Naive thymus-derived CD4-positive, alpha-beta T cell (primary cell): ENCODE data around the gene NPLOC4. TPM values are rescaled to one million over a fixed set of nuclear protein-coding genes. Genes with fewer than 3 reads are reported as not detected.

ENCODE experiments used
- ATAC-seq: fragments of 150-1000 bp; cut with Tn5 transposase; 2 replicates; pipeline ENCODE4 v1.10.0; 2021; ENCODE audit warnings: mild to moderate bottlenecking, moderate library complexity
- CTCF ChIA-PET: fragments of 350-600 bp; sonication (Branson Sonifier 250); formaldehyde crosslinking; loops from one replicate; lab custom pipeline; 2021; ENCODE audit warnings: antibody characterized with exemption; lab: Charles Lee
- POLR2A ChIA-PET: fragments of 350-600 bp; sonication (Branson Sonifier 250); formaldehyde crosslinking; loops from one replicate; lab custom pipeline; 2021; ENCODE audit warnings: antibody characterized with exemption, inconsistent platforms; lab: Charles Lee
- DNase-seq, 9 donors: peaks; one replicate each; pipeline versions ENCODE4 v3.0.0 to v3.0.0-alpha.2; 2020 to 2022; ENCODE audit warnings: mixed read lengths in 1 of 9
- H3K27ac ChIP-seq: one replicate; pipeline ENCODE4 v1.7.0; 2013; ENCODE audit warnings: mild to moderate bottlenecking, low read depth, low read length, moderate library complexity
- H3K27me3 ChIP-seq, 2 donors: one replicate each; pipeline ENCODE4 v1.7.0; 2013; ENCODE audit warnings: low read length in 2 of 2, mild to moderate bottlenecking in 2 of 2, moderate library complexity in 2 of 2; ENCODE audit not compliant: control insufficient read depth in 2 of 2, insufficient read depth in 2 of 2
- H3K36me3 ChIP-seq, 3 experiments: 1 replicate in 2 of 3; 2 replicates in 1 of 3; pipeline ENCODE4 v1.7.0; 2013; ENCODE audit warnings: low read length in 3 of 3, mild to moderate bottlenecking in 3 of 3, moderate library complexity in 1 of 3; ENCODE audit not compliant: insufficient read depth in 3 of 3, control insufficient read depth in 2 of 3
- H3K4me1 ChIP-seq, 2 donors: one replicate each; pipeline ENCODE4 v1.7.0; 2013; ENCODE audit warnings: low read length in 2 of 2, mild to moderate bottlenecking in 2 of 2, moderate library complexity in 1 of 2; ENCODE audit not compliant: control insufficient read depth in 2 of 2, insufficient read depth in 2 of 2
- H3K4me3 ChIP-seq: 2 replicates; pipeline ENCODE4 v1.7.0; 2013; ENCODE audit warnings: mild to moderate bottlenecking, low read length
- H3K9me3 ChIP-seq, 3 experiments: 1 replicate in 2 of 3; 2 replicates in 1 of 3; pipeline ENCODE4 v1.7.0; 2013; ENCODE audit warnings: low read length in 3 of 3; ENCODE audit not compliant: control insufficient read depth in 2 of 3
- H3K27ac Mint-ChIP-seq, 9 donors: one replicate each; pipeline ENCODE4 v1.8.0; 2020 to 2022; ENCODE audit warnings: mixed read lengths in 9 of 9, mild to moderate bottlenecking in 8 of 9, moderate library complexity in 5 of 9, inconsistent platforms in 2 of 9
- H3K27me3 Mint-ChIP-seq, 5 donors: one replicate each; pipeline ENCODE4 v1.8.0; 2021 to 2022; ENCODE audit warnings: mixed read lengths in 5 of 5, mild to moderate bottlenecking in 1 of 5
- H3K36me3 Mint-ChIP-seq, 5 donors: one replicate each; pipeline ENCODE4 v1.8.0; 2020 to 2022; ENCODE audit warnings: mixed read lengths in 5 of 5, mild to moderate bottlenecking in 3 of 5, inconsistent platforms in 1 of 5
- H3K4me1 Mint-ChIP-seq, 7 donors: one replicate each; pipeline ENCODE4 v1.8.0; 2020 to 2022; ENCODE audit warnings: mixed read lengths in 7 of 7, mild to moderate bottlenecking in 3 of 7, inconsistent platforms in 1 of 7
- H3K4me3 Mint-ChIP-seq, 10 donors: one replicate each; pipeline ENCODE4 v1.8.0; 2020 to 2022; ENCODE audit warnings: mild to moderate bottlenecking in 10 of 10, mixed read lengths in 10 of 10, moderate library complexity in 6 of 10, inconsistent platforms in 2 of 10
- H3K9me3 Mint-ChIP-seq, 11 donors: one replicate each; pipeline ENCODE4 v1.8.0; 2020 to 2022; ENCODE audit warnings: mixed read lengths in 11 of 11, mild to moderate bottlenecking in 4 of 11, inconsistent platforms in 1 of 11, moderate library complexity in 1 of 11
- intact Hi-C, 2 donors: fragments of 100-400 bp; cut with micrococcal nuclease; formaldehyde crosslinking; loops; one replicate each; pipeline ENCODE4 v1.15.1; 2023
- polyA plus RNA-seq, 2 donors: library from polyadenylated mRNA; unstranded; fragments of 300-500 nt; fragmentation: Illumina TruSeq; gene quantifications; one replicate each; pipeline ENCODE4 v1.2.3, GENCODE V29; 2021
- total RNA-seq, 6 experiments: library from RNA in 5 of 6; stranded (reverse) in 5 of 6; gene quantifications; 1 replicate in 5 of 6; 2 replicates in 1 of 6; pipeline ENCODE4 v1.2.3 and lab custom pipeline; 2021 to 2026

The NPLOC4 gene
- total and polyA plus RNA-seq, 7 experiments from 2014 or later, result 47.8 to 125 (median 84.2) TPM

GRCh38 chr17:81660441-81660840, 23.5 kb upstream of the NPLOC4 start:
- no peaks in the 10 kb centered on the region for H3K9me3 Mint-ChIP-seq
- intact Hi-C loops, result no loop called here
- H3K27me3 Mint-ChIP-seq, result no peaks in the 10 kb centered on the region
- Histone ChIP-seq H3K27ac (no peak overlapping the region), H3K4me1 (peaks cover 22 to 28% of the 10 kb centered on the region in 2 donors), H3K9me3 (no peaks in the 10 kb centered on the region), H3K36me3 (peaks cover 0 to 6% (median 3%) of the 10 kb centered on the region in 3 experiments), H3K27me3 (no peaks in the 10 kb centered on the region), H3K4me3 (no peak overlapping the region)
- CTCF ChIA-PET, result no interaction called here
- peaks cover 0 to 2% (median 0%) of the 10 kb centered on the region in 5 donors for H3K36me3 Mint-ChIP-seq
- POLR2A ChIA-PET, result interaction anchor here (1.0 to 1.2 kb wide), 2 partner anchors 29 to 175 kb away, joined by 3 to 5 read pairs; no protein-coding TSS in a partner anchor
- H3K4me1 Mint-ChIP-seq, result peaks cover 0 to 43% (median 27%) of the 10 kb centered on the region in 7 donors
- H3K27ac Mint-ChIP-seq, result peak overlapping the region in 2 of 9 donors; percentile 28 to 84
- H3K4me3 Mint-ChIP-seq, result no peak overlapping the region
- ATAC-seq (no peak), DNase-seq (no peak)

- CTCF ChIA-PET, result no interaction called here
- no peak for ATAC-seq
- no peaks in the 10 kb centered on the region for H3K9me3 Mint-ChIP-seq
Observed at GRCh38 chr17:81659038-81659437, 22.1 kb upstream of the NPLOC4 start.

GRCh38 chr17:81656835-81657234, 19.9 kb upstream of the NPLOC4 start:
- Mint-ChIP-seq H3K27me3 (peaks cover 0 to 5% (median 2%) of the 10 kb centered on the region in 5 donors), H3K36me3 (peaks cover 0 to 4% (median 0%) of the 10 kb centered on the region in 5 donors), H3K4me3 (peak overlapping the region in 1 of 10 donors; percentile 41), H3K9me3 (no peaks in the 10 kb centered on the region), H3K27ac (peak overlapping the region in 2 of 9 donors; percentile 14 to 57), H3K4me1 (peaks cover 5 to 37% (median 23%) of the 10 kb centered on the region in 7 donors)
- H3K4me1 ChIP-seq, result peaks cover under 1 to 5% of the 10 kb centered on the region in 2 donors
- intact Hi-C loops, result no loop called here
- ChIA-PET POLR2A (interaction anchor here (0.7 to 1.1 kb wide), 4 partner anchors 9 to 274 kb away, joined by 3 to 4 read pairs (median 3); partner anchors contain the start of genes ARL16 and HGS), CTCF (no interaction called here)
- H3K27me3 ChIP-seq, result peaks cover 0 to 4% of the 10 kb centered on the region in 2 donors
- DNase-seq (no peak), ATAC-seq (no peak)
- no peak overlapping the region for H3K27ac ChIP-seq
- no peak overlapping the region for H3K4me3 ChIP-seq
- H3K9me3 ChIP-seq, result no peaks in the 10 kb centered on the region
- H3K36me3 ChIP-seq, result no peaks in the 10 kb centered on the region

More at GRCh38 chr17:81659038-81659437, 22.1 kb upstream of the NPLOC4 start:
- Histone ChIP-seq H3K9me3 (no peaks in the 10 kb centered on the region), H3K4me1 (peaks cover 15 to 19% of the 10 kb centered on the region in 2 donors), H3K27ac (no peak overlapping the region), H3K4me3 (no peak overlapping the region), H3K36me3 (no peaks in the 10 kb centered on the region), H3K27me3 (no peaks in the 10 kb centered on the region)
- POLR2A ChIA-PET, result no interaction called here
- H3K27me3 Mint-ChIP-seq, result no peaks in the 10 kb centered on the region
- H3K27ac Mint-ChIP-seq, result no peak overlapping the region
- H3K4me1 Mint-ChIP-seq, result peaks cover 1 to 35% (median 23%) of the 10 kb centered on the region in 7 donors
- intact Hi-C loops, result no loop called here
- no peak for DNase-seq
- H3K36me3 Mint-ChIP-seq, result peaks cover 0 to 2% (median 0%) of the 10 kb centered on the region in 5 donors
- H3K4me3 Mint-ChIP-seq, result no peak overlapping the region

- DNase-seq, result no peak
- peaks cover 0 to 8% (median 5%) of the 10 kb centered on the region in 5 donors for H3K27me3 Mint-ChIP-seq
- peak within 1 kb of the TSS in 2 of 9 donors; percentile 14 to 57 for H3K27ac Mint-ChIP-seq
- ChIA-PET CTCF (no interaction called here), POLR2A (interaction anchor here (0.7 to 1.1 kb wide), 3 partner anchors 27 to 274 kb away, joined by 3 to 4 read pairs (median 3); partner anchors contain the start of genes ARL16 and HGS)
- Histone ChIP-seq H3K4me3 (no peak within 1 kb of the TSS), H3K27ac (no peak within 1 kb of the TSS), H3K4me1 (peaks cover 0 to 5% of the 10 kb centered on the region in 2 donors), H3K27me3 (peaks cover 0 to 4% of the 10 kb centered on the region in 2 donors), H3K36me3 (no peaks in the 10 kb centered on the region), H3K9me3 (no peaks in the 10 kb centered on the region)
- H3K9me3 Mint-ChIP-seq, result no peaks in the 10 kb centered on the region
- H3K36me3 Mint-ChIP-seq, result peaks cover 0 to 6% (median 0%) of the 10 kb centered on the region in 5 donors
- no peak for ATAC-seq
- peak within 1 kb of the TSS in 1 of 10 donors; percentile 41 for H3K4me3 Mint-ChIP-seq
- H3K4me1 Mint-ChIP-seq, result peaks cover 8 to 37% (median 25%) of the 10 kb centered on the region in 7 donors
- intact Hi-C loops, result no loop called here
Observed at GRCh38 chr17:81656118-81656743, 19.3 kb upstream of the NPLOC4 start, which contains the start of gene PDE6G. Gene PDE6G (minus strand): TSS chr17:81656542. CDS start chr17:81653305, 3,237 bp downstream.

GRCh38 chr17:81655378-81656117, 18.6 kb upstream of the NPLOC4 start:
- H3K4me3 ChIP-seq, result no peak overlapping the region
- ChIA-PET POLR2A (interaction anchor here (1.1 kb wide), 1 partner anchor 28 kb away, joined by 3 read pairs; the partner anchor contains the start of genes ARL16 and HGS), CTCF (no interaction called here)
- no peak overlapping the region for H3K27ac Mint-ChIP-seq
- H3K4me1 ChIP-seq, result peaks cover 0 to 5% of the 10 kb centered on the region in 2 donors
- H3K9me3 Mint-ChIP-seq, result no peaks in the 10 kb centered on the region
- H3K27me3 Mint-ChIP-seq, result peaks cover 0 to 11% (median 5%) of the 10 kb centered on the region in 5 donors
- peaks cover 8 to 32% (median 22%) of the 10 kb centered on the region in 7 donors for H3K4me1 Mint-ChIP-seq
- intact Hi-C loops, result no loop called here
- H3K27me3 ChIP-seq, result peaks cover 0 to 8% of the 10 kb centered on the region in 2 donors
- DNase-seq (no peak), ATAC-seq (no peak)
- H3K36me3 ChIP-seq, result no peaks in the 10 kb centered on the region
- H3K27ac ChIP-seq, result no peak overlapping the region
- peaks cover 0 to 6% (median 0%) of the 10 kb centered on the region in 5 donors for H3K36me3 Mint-ChIP-seq
- H3K9me3 ChIP-seq, result no peaks in the 10 kb centered on the region
- no peak overlapping the region for H3K4me3 Mint-ChIP-seq
